K562 (cell line): Measurements from ENCODE around the gene PHKG1. TPM values are rescaled to one million over a fixed set of nuclear protein-coding genes. Genes with fewer than 3 reads are reported as not detected.

Source experiments
- CHD7 ChIP-seq: fragments of 200-600 bp; sonication (generic); IDR thresholded peaks from one replicate; pipeline ENCODE4 v1.6.1; 2012; ENCODE audit warnings: mild to moderate bottlenecking, low read depth, low read length, inconsistent platforms
- MGA ChIP-seq: fragments of 450-650 bp; IDR thresholded peaks from 2 replicates; pipeline ENCODE4 v1.6.1; 2016; ENCODE audit warnings: mild to moderate bottlenecking, moderate library complexity
- ZNF384 ChIP-seq: IDR thresholded peaks from 2 replicates; pipeline ENCODE4 v1.6.1; 2012; ENCODE audit warnings: low read depth, low read length, improper control_type of control experiment
- polyA plus RNA-seq, 8 experiments: library from polyadenylated mRNA; depleted of rRNA in 4 of 8; stranded (reverse) in 5 of 8; unstranded in 3 of 8; fragments of >200 nt; fragmentation: Nextera tagmentation in 2 of 8; fragmentation: Illumina TruSeq in 1 of 8; extraction: Ambion mirVana in 2 of 8; extraction: Trizol in 1 of 8; gene quantifications; 2 replicates each; pipeline versions ENCODE4 v1.2.1 to v1.2.3, GENCODE V29; 2011 to 2014; ENCODE audit warnings: inconsistent platforms in 1 of 8, missing spikeins in 1 of 8
- total RNA-seq, 7 experiments: library from RNA; depleted of rRNA in 6 of 7; stranded (reverse); fragments of >200 nt in 6 of 7; fragmentation: Illumina TruSeq in 2 of 7; extraction: Trizol in 2 of 7; gene quantifications; 2 replicates each; pipeline versions ENCODE4 v1.2.1 to v1.2.3, GENCODE V29; 2011 to 2021; ENCODE audit warnings: low replicate concordance in 1 of 7

Gene PHKG1
- total and polyA plus RNA-seq, 9 of the 15 experiments (the other 6 are each of a cell fraction or from before 2014, with no cell fraction given) = 0.10 to 0.83 (median 0.46) TPM

GRCh38 chr7:56051339-56052191, 41.2 kb downstream of the PHKG1 start, which contains the start of the genes CCT6A and PSPH (continued):
- peak; percentile 86 for TF ChIP-seq MGA
- TF ChIP-seq CHD7 = no peak
- no peak for TF ChIP-seq ZNF384
